Neutrophil (primary cell): Measurements from ENCODE around the gene MRTFB.
"Not testable (repeated sequence)": the region's sequence is repeated elsewhere in the genome, so short reads cannot be mapped to it uniquely, and the experiment has no call there.

Experiments used
- H3K27ac ChIP-seq: fragments of 200-600 bp; sonication (generic); 2 replicates; pipeline ENCODE4 v1.5.1; 2016; ENCODE audit warnings: mild to moderate bottlenecking, moderate library complexity
- H3K27me3 ChIP-seq: fragments of 200-600 bp; sonication (generic); 2 replicates; pipeline ENCODE4 v1.6.0; 2016; ENCODE audit warnings: mild to moderate bottlenecking
- H3K36me3 ChIP-seq: fragments of 200-600 bp; sonication (generic); 2 replicates; pipeline ENCODE4 v1.5.1; 2017
- H3K4me1 ChIP-seq, 2 experiments: fragments of 200-600 bp in 1 of 2; sonication (generic) in 1 of 2; 1 replicate in 1 of 2; 2 replicates in 1 of 2; pipeline versions ENCODE4 v1.5.1 to v1.6.1; 2013 to 2016; ENCODE audit warnings: low read depth in 1 of 2, low read length in 1 of 2, mild to moderate bottlenecking in 1 of 2, moderate library complexity in 1 of 2; ENCODE audit not compliant: control insufficient read depth in 1 of 2, insufficient read depth in 1 of 2
- H3K4me3 ChIP-seq, 2 experiments: fragments of 200-600 bp in 1 of 2; sonication (generic) in 1 of 2; 1 replicate in 1 of 2; 2 replicates in 1 of 2; pipeline ENCODE4 v1.5.1; 2013 to 2016; ENCODE audit warnings: low read depth in 1 of 2, low read length in 1 of 2, mild to moderate bottlenecking in 1 of 2, moderate library complexity in 1 of 2
- H3K9me3 ChIP-seq: fragments of 200-600 bp; sonication (generic); 2 replicates; pipeline ENCODE4 v1.5.1; 2016
- CTCF ChIP-seq: fragments of 200-600 bp; sonication (generic); IDR thresholded peaks from 2 replicates; pipeline ENCODE4 v1.5.1; 2016; ENCODE audit warnings: antibody characterized with exemption

The MRTFB gene

DNA sequence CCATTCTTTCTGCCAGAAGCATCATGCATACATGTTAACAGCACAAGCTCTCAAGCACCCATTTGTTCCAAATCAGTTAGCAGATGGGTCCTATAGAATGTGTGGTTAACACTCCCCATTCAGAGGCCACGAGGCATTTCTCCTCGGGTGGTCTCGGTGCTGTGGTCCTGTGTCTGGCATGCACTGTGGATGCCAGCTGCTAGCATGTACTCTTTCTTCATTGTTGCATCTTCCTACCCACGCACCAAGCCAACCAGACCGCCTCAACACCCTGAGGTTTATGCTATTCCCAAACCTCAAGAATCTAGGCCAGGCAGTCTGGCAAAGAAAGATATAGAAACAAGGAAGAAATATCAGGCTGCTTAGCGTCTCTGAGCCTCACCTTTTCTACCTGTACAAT, 27.8 kb upstream of the MRTFB start:
- peaks cover 5% of the 10 kb centered on the region for H3K27me3 ChIP-seq
- no peak for TF ChIP-seq CTCF
- H3K9me3 ChIP-seq, result no peaks in the 10 kb centered on the region
- H3K4me1 ChIP-seq, result no peaks in the 10 kb centered on the region
- no peak overlapping the region for H3K27ac ChIP-seq
- H3K4me3 ChIP-seq, result no peak overlapping the region
- no peaks in the 10 kb centered on the region for H3K36me3 ChIP-seq

DNA sequence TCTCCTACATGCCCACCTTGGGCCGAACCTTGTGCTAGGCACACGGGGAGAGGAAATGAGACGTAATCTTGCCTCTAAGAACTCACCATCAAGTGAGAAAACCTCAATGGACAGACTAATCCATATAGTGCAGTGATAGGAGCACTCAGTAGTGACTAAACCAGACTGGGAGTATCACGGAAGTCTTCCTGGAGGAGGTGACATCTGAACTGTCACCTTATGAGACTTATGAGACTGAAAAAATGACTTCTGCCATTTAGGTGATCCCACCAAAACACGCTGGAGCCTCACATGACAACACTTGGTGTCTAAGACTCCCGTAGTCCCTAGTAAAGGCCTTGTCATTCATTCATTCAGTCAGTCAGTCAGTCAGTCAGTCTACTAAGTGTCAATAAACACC, 27.3 kb upstream of the MRTFB start:
- no peak for TF ChIP-seq CTCF
- Histone ChIP-seq H3K27me3 (peaks cover 6% of the 10 kb centered on the region), H3K4me1 (no peaks in the 10 kb centered on the region), H3K36me3 (no peaks in the 10 kb centered on the region), H3K27ac (no peak overlapping the region), H3K9me3 (no peaks in the 10 kb centered on the region), H3K4me3 (no peak overlapping the region)

DNA sequence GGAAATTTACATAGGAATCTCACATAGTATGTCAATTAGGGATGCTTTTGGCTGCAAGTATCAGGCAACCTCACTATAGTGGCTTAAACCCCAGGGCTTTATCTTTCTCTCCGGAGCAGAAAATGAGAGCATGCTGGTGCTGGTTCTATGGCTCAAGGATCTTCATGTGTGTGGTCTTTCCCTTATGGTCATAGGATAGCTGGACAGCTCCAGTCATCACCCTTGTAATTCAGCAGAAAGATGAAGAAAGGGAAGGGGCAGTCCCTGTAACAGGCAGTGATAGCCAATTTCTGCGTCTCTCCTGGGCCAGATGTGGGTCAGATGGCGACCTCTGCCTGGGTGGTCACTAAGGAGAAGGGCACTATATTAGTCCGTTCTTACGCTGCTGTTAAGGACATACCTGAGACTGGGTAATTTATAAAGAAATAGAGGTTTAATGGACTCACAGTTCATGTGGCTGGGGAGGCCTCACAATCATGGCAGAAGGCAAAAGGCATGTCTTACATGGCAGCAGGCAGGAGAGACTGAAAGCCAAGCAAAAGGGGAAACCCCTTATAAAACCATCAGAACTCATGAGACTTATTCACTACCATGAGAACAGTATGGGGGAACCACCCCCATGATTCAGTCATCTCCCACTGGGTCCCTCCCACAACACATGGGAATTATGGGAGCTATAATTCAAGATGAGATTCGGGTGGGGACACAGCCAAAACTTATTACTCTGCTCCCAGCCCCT, 23.8 kb upstream of the MRTFB start:
- H3K27ac ChIP-seq, H3K4me3 ChIP-seq, H3K9me3 ChIP-seq, H3K36me3 ChIP-seq, H3K4me1 ChIP-seq: not testable (repeated sequence)
- peaks cover 26% of the 10 kb centered on the region for H3K27me3 ChIP-seq

GRCh38 chr16:14050291-14051027, 20.7 kb upstream of the MRTFB start:
- H3K4me3 ChIP-seq, result no peak overlapping the region
- no peaks in the 10 kb centered on the region for H3K9me3 ChIP-seq
- H3K27ac ChIP-seq, result no peak overlapping the region
- no peaks in the 10 kb centered on the region for H3K4me1 ChIP-seq
- peaks cover 36% of the 10 kb centered on the region for H3K27me3 ChIP-seq
- no peak for TF ChIP-seq CTCF
- no peaks in the 10 kb centered on the region for H3K36me3 ChIP-seq

DNA sequence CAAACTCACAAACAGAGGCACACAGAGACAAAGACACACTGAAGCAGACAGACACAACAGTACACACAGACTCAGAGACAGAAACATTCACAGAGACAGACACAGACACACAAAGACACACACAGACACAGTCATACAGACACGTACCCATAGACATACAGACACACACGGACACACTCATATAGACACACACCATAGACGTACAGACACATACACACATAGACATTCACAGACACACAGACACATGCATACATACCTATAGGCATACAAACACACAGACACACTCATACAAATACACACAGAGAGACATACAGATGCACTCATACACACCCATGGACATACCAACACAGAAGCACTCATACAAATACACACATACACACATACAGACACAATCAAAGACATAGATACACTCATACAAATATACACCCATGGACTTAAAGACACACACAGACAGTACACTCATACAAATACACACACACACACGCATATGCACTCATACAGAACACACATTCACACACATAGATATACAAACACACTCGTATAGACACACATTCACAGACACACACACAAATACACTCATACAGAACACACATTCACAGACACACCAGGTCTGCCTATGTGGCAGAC, 19.9 kb upstream of the MRTFB start:
- no peak for TF ChIP-seq CTCF

GRCh38 chr16:14056970-14057369, 14.1 kb upstream of the MRTFB start:
- H3K4me1 ChIP-seq, result no peaks in the 10 kb centered on the region
- no peak overlapping the region for H3K4me3 ChIP-seq
- H3K27me3 ChIP-seq, result peaks cover 30% of the 10 kb centered on the region
- TF ChIP-seq CTCF, result no peak
- no peaks in the 10 kb centered on the region for H3K9me3 ChIP-seq
- H3K36me3 ChIP-seq, result no peaks in the 10 kb centered on the region
- no peak overlapping the region for H3K27ac ChIP-seq

More for the DNA sequence above, 19.9 kb upstream of the MRTFB start:
- no peak overlapping the region for H3K27ac ChIP-seq
- H3K27me3 ChIP-seq, result peaks cover 36% of the 10 kb centered on the region
- no peaks in the 10 kb centered on the region for H3K36me3 ChIP-seq
- H3K4me3 ChIP-seq, result no peak overlapping the region
- no peaks in the 10 kb centered on the region for H3K4me1 ChIP-seq
- no peaks in the 10 kb centered on the region for H3K9me3 ChIP-seq
